ENCODE measurements around the gene SPINK1.

SPINK1 gene

GRCh38 chr5:147845618-147846017 lies 14.1 kb upstream of the SPINK1 start:
- no peak for TF ChIP-seq CTCF (IDR thresholded peaks at IDR 0.05; ENCODE audit: insufficient read depth, low read length, missing control alignments)
- CTCF ChIA-PET: interaction anchor here (4.1 kb wide), 1 partner anchor 11 kb away, joined by 22 read pairs; no protein-coding TSS in a partner anchor
- DNase-seq (ENCODE audit: low read depth, low spot score): no peak
- POLR2A ChIA-PET: no interaction called here
- no peak overlapping the region for H3K4me3 ChIP-seq (ENCODE audit: low read depth, low read length)

GRCh38 chr5:147844846-147845245 lies 13.4 kb upstream of the SPINK1 start:
- DNase-seq (ENCODE audit: low read depth, low spot score): no peak
- POLR2A ChIA-PET: no interaction called here
- CTCF ChIA-PET: interaction anchor here (1.0 to 4.1 kb wide), 2 partner anchors 12 to 885 kb away, joined by 3 to 22 read pairs; no protein-coding TSS in a partner anchor
- no peak overlapping the region for H3K4me3 ChIP-seq (ENCODE audit: low read depth, low read length)
- no peak for TF ChIP-seq CTCF (IDR thresholded peaks at IDR 0.05; ENCODE audit: insufficient read depth, low read length, missing control alignments)

GRCh38 chr5:147842869-147843268 lies 11.4 kb upstream of the SPINK1 start:
- no peak overlapping the region for H3K4me3 ChIP-seq (ENCODE audit: low read depth, low read length)
- POLR2A ChIA-PET: no interaction called here
- no peak for DNase-seq (ENCODE audit: low read depth, low spot score)
- CTCF ChIA-PET: interaction anchor here (1.0 kb wide), 1 partner anchor 15 kb away, joined by 3 read pairs; no protein-coding TSS in a partner anchor
- no peak for TF ChIP-seq CTCF (IDR thresholded peaks at IDR 0.05; ENCODE audit: insufficient read depth, low read length, missing control alignments)

GRCh38 chr5:147836439-147836838 lies 5.0 kb upstream of the SPINK1 start:
- CTCF ChIA-PET: interaction anchor here (1.4 kb wide), 1 partner anchor 21 kb away, joined by 3 read pairs; no protein-coding TSS in a partner anchor
- TF ChIP-seq CTCF (IDR thresholded peaks at IDR 0.05; ENCODE audit: insufficient read depth, low read length, missing control alignments): no peak
- POLR2A ChIA-PET: no interaction called here
- no peak for DNase-seq (ENCODE audit: low read depth, low spot score)
- no peak overlapping the region for H3K4me3 ChIP-seq (ENCODE audit: low read depth, low read length)

- ChIA-PET CTCF (interaction anchor here (1.4 kb wide), 1 partner anchor 22 kb away, joined by 3 read pairs; no protein-coding TSS in a partner anchor), POLR2A (no interaction called here)
- no peak for TF ChIP-seq CTCF (IDR thresholded peaks at IDR 0.05; ENCODE audit: insufficient read depth, low read length, missing control alignments)
- no peak for DNase-seq (ENCODE audit: low read depth, low spot score)
- no peak overlapping the region for H3K4me3 ChIP-seq (ENCODE audit: low read depth, low read length)
Observed at GRCh38 chr5:147835386-147835798, 3.9 kb upstream of the SPINK1 start.

GRCh38 chr5:147832541-147832940 lies 1.1 kb upstream of the SPINK1 start:
- DNase-seq (ENCODE audit: low read depth, low spot score): no peak
- no peak for TF ChIP-seq CTCF (IDR thresholded peaks at IDR 0.05; ENCODE audit: insufficient read depth, low read length, missing control alignments)
- H3K4me3 ChIP-seq (ENCODE audit: low read depth, low read length): no peak overlapping the region
- ChIA-PET CTCF (interaction anchor here (2.5 kb wide), 1 partner anchor 10 kb away, joined by 10 read pairs; no protein-coding TSS in a partner anchor), POLR2A (no interaction called here)

Data from AG04449 (cell line).